Measurements from ENCODE around the gene RNU6-1. TPM values are rescaled to one million over a fixed set of nuclear protein-coding genes. Genes with fewer than 3 reads are reported as not detected.

The RNU6-1 gene
- not detected in 2 replicates for total RNA-seq

DNA sequence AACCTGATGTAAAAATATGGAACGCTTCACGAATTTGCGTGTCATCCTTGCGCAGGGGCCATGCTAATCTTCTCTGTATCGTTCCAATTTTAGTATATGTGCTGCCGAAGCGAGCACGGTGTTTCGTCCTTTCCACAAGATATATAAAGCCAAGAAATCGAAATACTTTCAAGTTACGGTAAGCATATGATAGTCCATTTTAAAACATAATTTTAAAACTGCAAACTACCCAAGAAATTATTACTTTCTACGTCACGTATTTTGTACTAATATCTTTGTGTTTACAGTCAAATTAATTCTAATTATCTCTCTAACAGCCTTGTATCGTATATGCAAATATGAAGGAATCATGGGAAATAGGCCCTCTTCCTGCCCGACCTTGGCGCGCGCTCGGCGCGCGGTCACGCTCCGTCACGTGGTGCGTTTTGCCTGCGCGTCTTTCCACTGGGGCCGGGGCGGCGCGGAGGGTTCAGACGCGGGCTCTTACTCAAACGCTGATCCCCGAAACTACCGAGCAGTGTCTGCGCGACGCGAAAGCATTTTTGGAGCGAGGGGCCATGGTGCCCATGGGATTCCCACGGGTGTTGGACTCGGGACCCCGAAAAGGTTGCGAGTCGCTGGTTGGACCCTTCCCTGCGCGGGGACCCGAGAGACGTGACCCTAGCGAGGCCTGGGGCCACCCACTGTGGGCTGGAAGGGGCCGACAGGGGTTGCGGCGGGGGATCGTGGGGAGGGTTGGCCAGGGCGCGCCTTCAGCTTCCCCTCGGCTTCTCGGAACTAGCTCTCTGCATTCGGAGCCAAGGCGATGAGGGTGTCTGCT is at the start of gene RNU6-1:
Gene RNU6-1 (minus strand): TSS at position 117 of the 820 bp plus-strand sequence.
- Histone ChIP-seq H3K4me3 (ENCODE audit: insufficient read depth, low read length) (peak within 1 kb of the TSS; percentile 86), H2AFZ (ENCODE audit: low read length) (peak within 1 kb of the TSS; percentile 98), H3K4me2 (ENCODE audit: insufficient read depth, low read length) (peak within 1 kb of the TSS; percentile 98), H3K9me3 (ENCODE audit: low read depth, low read length) (no peaks in the 10 kb centered on the region), H3K27me3 (ENCODE audit: insufficient read depth, low read length) (peaks cover 21% of the 10 kb centered on the region), H3K36me3 (ENCODE audit: insufficient read depth, low read length) (no peaks in the 10 kb centered on the region), H3K4me1 (ENCODE audit: insufficient read depth, low read length) (peaks cover 43% of the 10 kb centered on the region), H3K27ac (ENCODE audit: low read depth, low read length) (peak within 1 kb of the TSS; percentile 94), H4K20me1 (ENCODE audit: insufficient read depth, low read length) (no peaks in the 10 kb centered on the region), H3K79me2 (ENCODE audit: insufficient read depth, low read length) (no peaks in the 10 kb centered on the region)
- TF ChIP-seq, protein P1, sequence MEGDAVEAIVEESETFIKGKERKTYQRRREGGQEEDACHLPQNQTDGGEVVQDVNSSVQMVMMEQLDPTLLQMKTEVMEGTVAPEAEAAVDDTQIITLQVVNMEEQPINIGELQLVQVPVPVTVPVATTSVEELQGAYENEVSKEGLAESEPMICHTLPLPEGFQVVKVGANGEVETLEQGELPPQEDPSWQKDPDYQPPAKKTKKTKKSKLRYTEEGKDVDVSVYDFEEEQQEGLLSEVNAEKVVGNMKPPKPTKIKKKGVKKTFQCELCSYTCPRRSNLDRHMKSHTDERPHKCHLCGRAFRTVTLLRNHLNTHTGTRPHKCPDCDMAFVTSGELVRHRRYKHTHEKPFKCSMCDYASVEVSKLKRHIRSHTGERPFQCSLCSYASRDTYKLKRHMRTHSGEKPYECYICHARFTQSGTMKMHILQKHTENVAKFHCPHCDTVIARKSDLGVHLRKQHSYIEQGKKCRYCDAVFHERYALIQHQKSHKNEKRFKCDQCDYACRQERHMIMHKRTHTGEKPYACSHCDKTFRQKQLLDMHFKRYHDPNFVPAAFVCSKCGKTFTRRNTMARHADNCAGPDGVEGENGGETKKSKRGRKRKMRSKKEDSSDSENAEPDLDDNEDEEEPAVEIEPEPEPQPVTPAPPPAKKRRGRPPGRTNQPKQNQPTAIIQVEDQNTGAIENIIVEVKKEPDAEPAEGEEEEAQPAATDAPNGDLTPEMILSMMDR (IDR thresholded peaks at IDR 0.05; ENCODE audit: extremely low read depth, low read depth, low read length): no peak
- peak; percentile 96 for DNase-seq (ENCODE audit: insufficient read length, low spot score, missing footprints)

DNA sequence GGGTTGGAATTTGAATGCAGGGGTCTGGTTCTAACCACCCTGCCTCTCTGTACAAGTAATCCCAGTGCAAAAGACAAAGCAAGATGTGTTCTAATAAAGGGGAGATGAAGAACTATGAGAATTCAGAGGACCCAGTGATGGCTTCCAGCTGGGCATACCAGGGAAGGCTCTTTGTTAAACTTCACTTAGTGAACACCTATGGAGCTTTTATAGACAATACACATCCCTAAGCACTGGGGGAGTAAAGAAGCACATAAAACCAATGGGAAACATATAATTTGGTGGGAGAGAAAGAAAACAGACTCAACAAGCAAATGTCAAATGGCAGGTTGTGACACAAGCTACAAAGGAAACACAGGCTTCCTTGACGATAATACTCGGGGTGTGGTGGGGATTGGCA is 47.9 kb upstream of the RNU6-1 start:
- Histone ChIP-seq H3K4me3 (ENCODE audit: insufficient read depth, low read length) (no peak overlapping the region), H4K20me1 (ENCODE audit: insufficient read depth, low read length) (no peaks in the 10 kb centered on the region), H3K27ac (ENCODE audit: low read depth, low read length) (no peak overlapping the region), H3K9me3 (ENCODE audit: low read depth, low read length) (no peaks in the 10 kb centered on the region), H3K4me2 (ENCODE audit: insufficient read depth, low read length) (no peak overlapping the region), H3K4me1 (ENCODE audit: insufficient read depth, low read length) (no peaks in the 10 kb centered on the region), H2AFZ (ENCODE audit: low read length) (no peak overlapping the region), H3K36me3 (ENCODE audit: insufficient read depth, low read length) (no peaks in the 10 kb centered on the region), H3K27me3 (ENCODE audit: insufficient read depth, low read length) (peaks cover 15% of the 10 kb centered on the region), H3K79me2 (ENCODE audit: insufficient read depth, low read length) (no peaks in the 10 kb centered on the region)
- TF ChIP-seq, protein P1 (IDR thresholded peaks at IDR 0.05; ENCODE audit: extremely low read depth, low read depth, low read length): no peak
- no peak for DNase-seq (ENCODE audit: insufficient read length, low spot score, missing footprints)

DNA sequence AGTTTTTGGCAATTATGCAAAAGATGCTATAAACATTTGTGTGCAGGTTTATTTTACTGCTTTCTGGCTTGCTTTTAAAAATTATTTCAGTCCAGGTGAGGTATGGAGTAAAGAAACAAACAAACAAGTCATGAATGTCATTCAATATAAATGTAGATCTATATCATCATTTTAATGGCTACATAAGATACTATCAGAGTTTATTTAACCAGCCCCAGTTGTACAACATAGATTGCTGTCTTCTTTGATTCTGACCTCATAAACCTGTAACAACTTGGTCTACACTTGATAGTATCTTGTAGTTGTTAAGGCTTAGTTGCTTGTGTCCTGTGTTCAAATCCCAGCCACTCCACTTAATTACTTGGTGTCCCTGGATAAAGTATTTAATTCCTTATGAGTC is 46.0 kb upstream of the RNU6-1 start:
- H3K79me2 ChIP-seq (ENCODE audit: insufficient read depth, low read length): no peaks in the 10 kb centered on the region
- no peaks in the 10 kb centered on the region for H3K36me3 ChIP-seq (ENCODE audit: insufficient read depth, low read length)
- H2AFZ ChIP-seq (ENCODE audit: low read length): no peak overlapping the region
- H3K4me3 ChIP-seq (ENCODE audit: insufficient read depth, low read length): no peak overlapping the region
- no peaks in the 10 kb centered on the region for H3K4me1 ChIP-seq (ENCODE audit: insufficient read depth, low read length)
- H4K20me1 ChIP-seq (ENCODE audit: insufficient read depth, low read length): no peaks in the 10 kb centered on the region
- H3K27ac ChIP-seq (ENCODE audit: low read depth, low read length): no peak overlapping the region
- no peak for DNase-seq (ENCODE audit: insufficient read length, low spot score, missing footprints)
- peaks cover 10% of the 10 kb centered on the region for H3K27me3 ChIP-seq (ENCODE audit: insufficient read depth, low read length)
- H3K9me3 ChIP-seq (ENCODE audit: low read depth, low read length): no peaks in the 10 kb centered on the region
- TF ChIP-seq, protein P1 (IDR thresholded peaks at IDR 0.05; ENCODE audit: extremely low read depth, low read depth, low read length): no peak
- no peak overlapping the region for H3K4me2 ChIP-seq (ENCODE audit: insufficient read depth, low read length)

DNA sequence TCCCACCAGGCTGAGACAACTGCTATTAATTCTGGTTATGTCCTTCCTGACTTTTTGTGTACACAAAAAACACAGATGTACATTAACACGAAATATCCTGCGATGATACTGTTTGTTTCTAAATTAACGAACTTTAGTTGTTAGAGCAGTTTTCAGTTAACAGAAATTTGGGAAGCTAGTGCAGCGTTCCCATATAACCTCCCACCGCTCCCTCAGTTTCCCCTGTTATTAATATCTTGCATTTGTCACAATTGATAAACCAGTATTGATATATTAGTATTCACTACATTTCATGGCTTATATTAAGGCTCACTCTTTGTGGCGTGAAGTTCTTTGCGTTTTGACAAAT is 45.3 kb upstream of the RNU6-1 start:
- Histone ChIP-seq H3K27me3 (ENCODE audit: insufficient read depth, low read length) (peaks cover 10% of the 10 kb centered on the region), H4K20me1 (ENCODE audit: insufficient read depth, low read length) (no peaks in the 10 kb centered on the region), H2AFZ (ENCODE audit: low read length) (peak overlapping the region; percentile 88), H3K4me1 (ENCODE audit: insufficient read depth, low read length) (no peaks in the 10 kb centered on the region), H3K4me2 (ENCODE audit: insufficient read depth, low read length) (peak overlapping the region; percentile 80), H3K36me3 (ENCODE audit: insufficient read depth, low read length) (no peaks in the 10 kb centered on the region), H3K4me3 (ENCODE audit: insufficient read depth, low read length) (peak overlapping the region; percentile 75), H3K9me3 (ENCODE audit: low read depth, low read length) (no peaks in the 10 kb centered on the region), H3K79me2 (ENCODE audit: insufficient read depth, low read length) (no peaks in the 10 kb centered on the region), H3K27ac (ENCODE audit: low read depth, low read length) (no peak overlapping the region)
- TF ChIP-seq, protein P1 (IDR thresholded peaks at IDR 0.05; ENCODE audit: extremely low read depth, low read depth, low read length): no peak
- no peak for DNase-seq (ENCODE audit: insufficient read length, low spot score, missing footprints)

Measured in osteoblast (primary cell).